HG02852 (cell line): Measurements from ENCODE around the gene SLC45A2.
"Not testable (repeated sequence)": the region's sequence is repeated elsewhere in the genome, so short reads cannot be mapped to it uniquely, and the experiment has no call there.

Source experiments
- ATAC-seq: cut with Tn5 transposase; IDR thresholded peaks from one replicate; pipeline ENCODE4 v1.9.1; 2021; ENCODE audit warnings: mild to moderate bottlenecking, moderate library complexity; ENCODE audit not compliant: unreplicated experiment

The SLC45A2 gene

DNA sequence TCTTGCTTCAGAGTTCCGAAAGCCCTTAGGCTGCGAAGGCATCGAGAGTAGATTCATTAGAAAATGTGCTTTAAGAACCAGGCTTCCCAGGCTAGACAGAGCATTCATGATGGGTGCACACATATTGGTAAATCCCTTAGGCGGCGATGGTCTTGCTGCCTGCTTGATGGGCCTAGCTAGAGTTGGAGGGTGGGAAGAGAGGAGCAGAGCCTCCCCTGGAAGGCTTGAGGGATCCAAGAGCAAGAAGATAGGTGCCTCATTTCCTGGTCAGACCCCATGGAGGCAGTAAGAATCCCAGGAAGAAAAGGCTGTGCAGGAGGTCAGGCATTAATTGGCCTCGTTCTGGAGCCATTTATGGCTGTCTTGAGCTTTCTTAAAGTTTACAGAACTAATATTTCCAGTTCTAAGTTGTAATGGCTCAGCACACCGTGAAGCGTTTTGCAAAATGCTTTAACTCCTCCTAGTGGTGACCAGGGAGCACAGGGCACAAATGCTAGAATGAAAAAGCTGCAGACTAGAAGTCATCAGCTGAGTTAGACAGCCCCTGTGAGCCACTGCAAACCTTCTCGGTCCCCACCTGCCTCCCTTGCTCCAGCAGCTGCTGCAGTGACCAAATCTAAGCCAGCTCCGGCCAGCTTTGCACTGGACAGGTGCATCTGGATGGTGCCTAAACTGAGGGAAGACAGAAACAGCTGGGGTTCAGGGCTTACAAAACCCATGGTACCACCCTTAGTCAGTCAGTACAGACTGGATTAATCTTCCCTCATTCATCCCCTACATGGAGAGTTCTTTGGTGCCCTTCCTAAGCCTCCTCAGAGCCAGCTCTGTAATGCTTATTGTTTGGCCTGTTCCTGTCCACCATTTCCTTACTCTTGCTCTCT lies 14.7 kb downstream of the SLC45A2 start:
- peak; percentile 77 for ATAC-seq

DNA sequence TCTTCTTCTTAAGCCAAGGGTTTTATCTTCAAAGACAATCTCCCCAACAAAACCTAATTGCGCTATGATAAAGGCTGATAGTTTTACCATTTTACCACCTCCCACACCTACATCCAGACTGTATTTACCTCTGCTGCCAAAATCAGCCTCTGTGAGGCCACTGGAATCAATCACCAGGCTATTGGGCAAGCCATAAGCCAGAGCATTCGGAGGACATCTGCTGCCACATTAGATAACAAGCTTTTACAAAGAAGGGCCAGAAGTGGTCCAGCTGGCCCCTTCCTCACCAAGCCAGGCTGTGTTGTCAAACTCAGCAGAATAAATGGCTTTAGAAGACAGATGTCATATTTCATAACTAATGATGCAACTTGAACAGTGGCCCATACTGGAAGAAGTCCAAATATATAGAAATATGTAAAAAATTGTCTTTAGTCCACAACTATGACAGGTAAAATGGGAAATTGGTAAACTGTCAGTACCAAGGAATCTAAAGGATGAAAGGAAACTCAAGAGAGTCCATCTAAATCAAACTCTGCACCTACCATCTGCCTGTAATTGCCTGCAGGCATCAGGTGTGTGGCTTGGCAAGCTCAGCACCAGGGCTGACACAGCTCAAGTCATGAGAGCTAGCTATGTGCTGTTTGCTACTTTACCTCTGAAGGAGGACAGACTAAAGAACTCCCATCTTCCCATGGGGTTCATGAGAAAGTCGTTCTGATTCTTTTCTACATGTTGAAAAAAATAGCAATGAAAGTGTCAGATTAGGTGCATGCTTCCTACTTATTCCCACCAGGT lies 16.1 kb downstream of the SLC45A2 start:
- ATAC-seq: no peak

DNA sequence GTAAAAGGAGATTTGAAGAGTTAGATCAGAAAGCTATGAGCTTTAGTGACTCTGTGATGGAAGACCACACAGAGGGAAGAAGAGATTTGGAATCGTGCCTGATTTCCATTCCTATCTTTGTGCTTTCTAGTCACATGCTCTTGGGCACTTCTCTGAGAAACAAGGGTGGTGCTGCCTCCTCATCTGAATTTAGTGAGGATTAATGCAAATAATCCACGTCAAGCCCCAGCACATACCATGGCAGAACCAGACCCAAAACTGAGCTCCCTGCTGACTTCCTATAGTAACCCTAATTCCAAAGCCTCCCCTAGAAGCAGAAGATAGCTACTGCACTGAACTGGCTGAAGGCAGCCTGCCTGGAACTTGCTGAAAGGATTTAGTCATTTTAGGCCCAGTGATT lies 17.7 kb downstream of the SLC45A2 start:
- ATAC-seq: no peak

DNA sequence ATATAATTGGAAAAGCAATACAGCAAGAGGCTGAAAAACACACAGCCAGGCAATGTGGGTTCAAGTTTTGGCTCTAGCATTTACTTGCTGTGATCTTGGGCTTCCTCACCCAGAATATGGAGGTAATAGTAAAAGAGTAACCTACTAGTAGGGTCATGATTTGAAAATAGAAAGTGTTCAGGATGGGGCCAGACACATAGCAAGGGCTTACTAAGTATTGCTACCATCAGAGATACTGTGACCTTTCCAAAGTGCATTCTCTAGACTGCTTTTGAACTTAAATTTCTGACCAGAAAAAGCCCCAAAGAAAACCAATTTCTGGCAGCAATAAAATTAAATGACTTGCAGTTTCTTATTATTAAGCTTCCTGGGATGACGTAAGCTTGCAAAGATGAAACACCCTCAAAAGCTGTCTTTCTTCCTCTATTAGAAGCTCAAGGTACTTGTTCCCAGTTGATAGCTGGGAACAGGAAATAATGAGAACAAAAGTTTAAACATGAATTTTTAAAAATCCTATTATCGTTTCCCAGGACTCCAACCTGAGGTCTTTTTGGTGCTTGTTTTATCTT lies 20.3 kb downstream of the SLC45A2 start:
- ATAC-seq: no peak

DNA sequence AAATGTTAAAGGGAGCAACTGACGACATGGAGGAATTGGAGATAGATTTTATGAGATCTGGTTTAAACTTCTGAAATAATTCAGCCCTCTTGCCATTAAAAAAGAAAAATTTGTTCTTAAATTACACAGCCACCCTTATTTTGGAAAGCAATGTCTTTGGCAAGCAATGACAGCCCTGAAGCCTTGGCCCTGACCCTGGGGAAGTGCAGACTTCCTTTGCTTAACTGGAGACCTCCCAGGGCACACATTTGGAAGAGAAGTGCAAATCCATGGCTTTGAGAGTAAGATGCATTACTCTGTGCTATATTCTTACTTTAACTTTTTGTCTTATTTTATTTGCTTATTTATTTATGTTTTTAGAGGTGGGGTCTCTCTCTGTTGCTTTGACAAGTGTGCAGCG lies 26.3 kb downstream of the SLC45A2 start:
- no peak for ATAC-seq

DNA sequence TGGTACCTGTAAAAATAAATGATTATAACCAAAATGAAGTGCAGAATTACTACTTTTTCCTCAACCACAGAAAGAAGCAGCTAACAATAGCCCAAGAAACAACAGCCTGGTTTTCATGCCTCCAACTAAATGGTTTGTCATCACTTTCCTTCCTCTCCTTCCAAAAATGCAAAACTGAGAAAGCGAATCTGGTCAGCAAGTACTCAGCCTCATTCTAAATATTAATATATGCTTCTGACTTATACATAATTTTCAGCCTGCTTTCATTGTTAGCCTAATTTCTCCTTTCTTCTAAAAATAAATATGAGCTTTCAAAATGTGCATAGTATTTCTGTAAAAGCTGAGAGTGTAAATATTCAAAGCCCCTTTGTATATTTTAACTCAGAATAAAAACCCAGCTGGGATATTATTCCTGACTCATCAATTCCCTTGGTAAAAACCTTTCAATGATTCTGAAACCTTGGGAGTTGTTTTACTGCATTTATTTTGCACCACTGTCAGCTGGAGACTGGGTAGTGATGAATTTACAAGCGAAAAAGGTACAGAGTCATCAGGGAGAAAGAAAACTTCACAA lies 26.8 kb downstream of the SLC45A2 start:
- ATAC-seq: no peak

DNA sequence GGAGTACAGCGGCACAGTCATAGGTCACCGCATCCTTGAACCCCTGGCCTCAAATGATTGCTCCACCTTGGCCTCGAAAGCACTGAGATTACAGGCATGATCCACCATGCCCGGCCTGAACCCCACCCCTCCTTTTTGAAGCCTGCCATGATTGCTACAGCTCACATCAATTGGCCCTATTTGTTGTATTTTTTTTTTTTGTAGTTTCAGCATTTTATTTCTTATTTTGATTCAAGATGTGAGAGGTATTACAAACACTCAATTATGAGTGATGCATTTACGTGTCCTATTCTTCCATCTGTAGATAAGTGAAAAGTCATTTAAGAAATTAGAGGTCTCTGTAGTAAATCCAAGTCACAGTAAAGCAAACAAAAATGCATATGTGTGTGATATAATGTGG lies 32.3 kb downstream of the SLC45A2 start:
- ATAC-seq: not testable (repeated sequence)

DNA sequence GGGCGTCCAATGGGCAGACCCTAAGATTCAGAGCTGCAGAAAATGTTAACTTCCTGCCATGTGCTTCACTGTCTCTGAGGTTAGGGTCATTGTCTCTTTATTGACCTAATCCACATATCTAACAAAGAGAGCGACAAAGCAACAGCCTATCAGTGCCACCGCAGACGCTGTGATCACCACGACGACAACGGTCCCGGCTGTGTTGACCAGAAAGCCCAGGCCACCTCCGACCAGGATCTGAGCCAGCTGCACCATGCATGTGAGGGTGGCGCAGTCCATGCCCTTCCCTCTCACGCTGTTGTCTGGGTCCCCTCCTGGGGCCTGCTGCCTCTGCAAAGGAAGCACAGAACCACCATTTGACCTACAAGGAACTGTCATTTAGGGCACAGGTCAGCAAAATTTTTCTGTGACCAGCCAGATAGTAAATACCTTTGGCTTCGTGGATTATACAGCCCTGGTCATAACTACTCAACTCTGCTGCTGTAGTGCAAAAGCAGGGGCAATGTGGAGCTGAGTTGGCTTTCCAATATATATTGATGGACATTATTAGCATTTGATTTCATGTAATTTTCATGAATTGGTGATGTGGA lies 39.9 kb downstream of the SLC45A2 start:
- no peak for ATAC-seq

DNA sequence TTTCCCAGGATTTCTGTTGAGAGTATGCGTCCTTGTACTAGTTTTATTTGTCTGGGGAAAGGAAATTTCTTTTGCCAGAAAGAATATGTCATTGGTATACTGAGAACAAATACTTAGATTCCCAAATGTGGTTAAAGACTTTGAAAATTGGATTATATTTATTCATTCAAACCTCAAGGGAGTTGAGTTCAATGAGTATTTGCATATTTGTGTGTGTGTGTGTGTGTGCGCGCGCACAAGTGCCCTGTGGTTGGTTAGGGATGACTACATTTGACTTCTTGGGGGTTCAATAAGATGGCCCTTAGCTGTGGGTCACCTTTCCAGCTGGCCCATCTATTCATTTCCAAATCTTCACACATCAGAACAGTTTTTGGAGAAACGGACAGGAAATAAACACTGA lies 43.4 kb downstream of the SLC45A2 start:
- no peak for ATAC-seq

DNA sequence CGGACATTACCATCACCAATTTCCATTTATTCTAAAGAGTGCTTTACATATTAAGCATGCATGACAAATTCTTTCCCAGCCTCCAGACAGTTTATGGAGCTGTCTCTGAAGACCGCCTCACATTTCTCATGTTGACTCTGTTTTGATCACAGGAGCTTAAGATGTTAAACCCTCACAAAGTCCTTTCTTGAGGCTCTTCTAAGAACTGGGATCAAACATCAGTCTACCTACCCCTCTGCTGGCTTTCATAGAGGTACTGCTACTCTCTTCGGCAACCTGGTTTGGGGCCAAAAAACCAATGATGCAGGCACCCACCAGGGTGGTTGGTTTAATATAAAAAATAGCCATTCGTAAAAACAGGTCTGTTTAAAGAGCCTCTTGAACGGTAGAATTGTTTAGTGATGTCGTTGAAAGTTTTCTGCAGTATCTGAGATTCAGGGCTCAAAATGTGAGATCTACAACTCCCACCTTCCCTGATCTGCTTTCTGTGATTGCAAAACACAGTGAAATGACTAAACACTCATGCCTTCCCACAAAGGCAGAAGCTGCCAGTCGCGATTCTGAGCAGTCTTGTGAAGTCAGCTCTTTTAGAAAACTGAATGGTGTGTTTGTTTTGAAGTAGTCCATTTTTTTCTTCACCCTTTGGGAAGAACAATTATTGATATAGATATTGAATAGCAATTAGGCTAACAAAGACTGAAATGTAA lies 44.8 kb downstream of the SLC45A2 start:
- ATAC-seq: no peak

DNA sequence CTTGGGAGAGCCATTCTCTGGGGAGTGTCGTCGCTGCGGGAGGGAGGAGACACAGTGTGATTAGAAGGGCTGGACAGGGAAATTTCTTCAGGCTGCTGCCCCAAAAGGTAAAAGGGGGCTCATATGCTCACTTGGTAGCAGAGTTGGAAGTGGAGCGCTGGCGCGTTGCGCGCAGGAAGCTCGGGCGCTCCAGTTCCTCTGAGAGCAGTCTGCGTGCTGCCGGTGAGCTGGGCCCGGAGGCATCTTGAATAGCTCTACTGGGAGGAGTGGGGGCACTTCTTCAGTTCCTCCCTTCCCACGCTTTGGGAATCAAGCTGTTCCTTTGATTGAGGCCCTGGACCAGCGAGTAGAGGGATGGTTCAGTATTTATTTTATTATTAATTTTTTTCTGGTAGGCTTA lies 45.6 kb downstream of the SLC45A2 start:
- no peak for ATAC-seq

DNA sequence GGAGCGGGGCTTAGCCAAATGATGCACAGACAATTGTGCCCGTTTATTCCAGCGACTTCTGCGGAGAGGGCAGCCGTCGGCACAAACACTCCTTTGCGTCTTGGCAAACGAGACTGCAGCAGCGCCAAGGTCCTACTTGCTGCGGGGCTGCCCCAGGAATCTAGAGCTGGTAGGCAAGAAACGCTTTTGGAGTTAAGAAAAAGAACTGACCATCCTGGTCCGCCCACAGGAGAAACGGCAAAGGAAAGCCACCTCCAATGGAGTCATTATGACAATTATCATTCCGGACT lies 46.0 kb downstream of the SLC45A2 start:
- no peak for ATAC-seq

DNA sequence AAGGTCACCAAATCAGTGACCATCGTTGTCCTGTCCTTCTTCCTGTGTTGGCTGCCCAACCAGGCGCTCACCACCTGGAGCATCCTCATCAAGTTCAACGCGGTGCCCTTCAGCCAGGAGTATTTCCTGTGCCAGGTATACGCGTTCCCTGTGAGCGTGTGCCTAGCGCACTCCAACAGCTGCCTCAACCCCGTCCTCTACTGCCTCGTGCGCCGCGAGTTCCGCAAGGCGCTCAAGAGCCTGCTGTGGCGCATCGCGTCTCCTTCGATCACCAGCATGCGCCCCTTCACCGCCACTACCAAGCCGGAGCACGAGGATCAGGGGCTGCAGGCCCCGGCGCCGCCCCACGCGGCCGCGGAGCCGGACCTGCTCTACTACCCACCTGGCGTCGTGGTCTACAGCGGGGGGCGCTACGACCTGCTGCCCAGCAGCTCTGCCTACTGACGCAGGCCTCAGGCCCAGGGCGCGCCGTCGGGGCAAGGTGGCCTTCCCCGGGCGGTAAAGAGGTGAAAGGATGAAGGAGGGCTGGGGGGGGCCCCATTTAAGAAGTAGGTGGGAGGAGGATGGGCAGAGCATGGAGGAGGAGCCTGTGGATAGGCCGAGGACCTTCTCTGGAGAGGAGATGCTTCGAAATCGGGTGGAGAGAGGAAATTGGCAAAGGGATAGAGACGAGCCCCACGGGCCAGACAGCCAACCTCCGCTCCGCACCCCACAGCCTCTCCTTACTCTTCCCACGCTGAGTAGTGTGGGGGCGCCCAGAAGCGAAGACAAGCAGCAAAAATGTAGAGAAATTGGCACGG lies 46.6 kb downstream of the SLC45A2 start:
- no peak for ATAC-seq

DNA sequence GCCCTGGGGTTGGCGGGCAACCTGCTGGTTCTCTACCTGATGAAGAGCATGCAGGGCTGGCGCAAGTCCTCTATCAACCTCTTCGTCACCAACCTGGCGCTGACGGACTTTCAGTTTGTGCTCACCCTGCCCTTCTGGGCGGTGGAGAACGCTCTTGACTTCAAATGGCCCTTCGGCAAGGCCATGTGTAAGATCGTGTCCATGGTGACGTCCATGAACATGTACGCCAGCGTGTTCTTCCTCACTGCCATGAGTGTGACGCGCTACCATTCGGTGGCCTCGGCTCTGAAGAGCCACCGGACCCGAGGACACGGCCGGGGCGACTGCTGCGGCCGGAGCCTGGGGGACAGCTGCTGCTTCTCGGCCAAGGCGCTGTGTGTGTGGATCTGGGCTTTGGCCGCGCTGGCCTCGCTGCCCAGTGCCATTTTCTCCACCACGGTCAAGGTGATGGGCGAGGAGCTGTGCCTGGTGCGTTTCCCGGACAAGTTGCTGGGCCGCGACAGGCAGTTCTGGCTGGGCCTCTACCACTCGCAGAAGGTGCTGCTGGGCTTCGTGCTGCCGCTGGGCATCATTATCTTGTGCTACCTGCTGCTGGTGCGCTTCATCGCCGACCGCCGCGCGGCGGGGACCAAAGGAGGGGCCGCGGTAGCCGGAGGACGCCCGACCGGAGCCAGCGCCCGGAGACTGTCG lies 47.3 kb downstream of the SLC45A2 start:
- ATAC-seq: no peak

DNA sequence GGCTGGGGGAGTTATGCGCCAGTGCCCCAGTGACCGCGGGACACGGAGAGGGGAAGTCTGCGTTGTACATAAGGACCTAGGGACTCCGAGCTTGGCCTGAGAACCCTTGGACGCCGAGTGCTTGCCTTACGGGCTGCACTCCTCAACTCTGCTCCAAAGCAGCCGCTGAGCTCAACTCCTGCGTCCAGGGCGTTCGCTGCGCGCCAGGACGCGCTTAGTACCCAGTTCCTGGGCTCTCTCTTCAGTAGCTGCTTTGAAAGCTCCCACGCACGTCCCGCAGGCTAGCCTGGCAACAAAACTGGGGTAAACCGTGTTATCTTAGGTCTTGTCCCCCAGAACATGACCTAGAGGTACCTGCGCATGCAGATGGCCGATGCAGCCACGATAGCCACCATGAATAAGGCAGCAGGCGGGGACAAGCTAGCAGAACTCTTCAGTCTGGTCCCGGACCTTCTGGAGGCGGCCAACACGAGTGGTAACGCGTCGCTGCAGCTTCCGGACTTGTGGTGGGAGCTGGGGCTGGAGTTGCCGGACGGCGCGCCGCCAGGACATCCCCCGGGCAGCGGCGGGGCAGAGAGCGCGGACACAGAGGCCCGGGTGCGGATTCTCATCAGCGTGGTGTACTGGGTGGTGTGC lies 48.0 kb downstream of the SLC45A2 start, which contains the start of gene RXFP3:
Gene RXFP3, plus strand, starts transcription at position 6 of the 636 bp plus-strand sequence. Its CDS starts 355 bp downstream, at position 361.
- no peak for ATAC-seq

DNA sequence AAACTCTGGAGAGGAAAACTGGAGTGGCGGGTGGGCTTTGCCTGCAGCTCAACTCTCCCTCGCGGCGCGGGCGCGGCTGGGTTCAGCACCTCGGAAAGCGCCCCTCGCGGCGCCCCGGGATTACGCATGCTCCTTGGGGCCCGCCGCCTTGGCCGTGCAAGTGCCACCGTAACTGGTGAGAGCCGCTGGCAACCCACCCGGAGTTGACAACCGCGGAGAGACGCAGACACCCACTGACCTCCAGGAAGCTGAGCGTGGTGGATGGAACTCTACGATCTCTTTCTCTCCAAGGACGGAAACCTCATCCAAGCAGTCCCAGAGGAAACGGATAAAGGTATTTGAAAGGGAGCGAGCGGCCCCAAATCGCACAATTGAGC lies 48.5 kb downstream of the SLC45A2 start:
- ATAC-seq: peak; percentile 31

DNA sequence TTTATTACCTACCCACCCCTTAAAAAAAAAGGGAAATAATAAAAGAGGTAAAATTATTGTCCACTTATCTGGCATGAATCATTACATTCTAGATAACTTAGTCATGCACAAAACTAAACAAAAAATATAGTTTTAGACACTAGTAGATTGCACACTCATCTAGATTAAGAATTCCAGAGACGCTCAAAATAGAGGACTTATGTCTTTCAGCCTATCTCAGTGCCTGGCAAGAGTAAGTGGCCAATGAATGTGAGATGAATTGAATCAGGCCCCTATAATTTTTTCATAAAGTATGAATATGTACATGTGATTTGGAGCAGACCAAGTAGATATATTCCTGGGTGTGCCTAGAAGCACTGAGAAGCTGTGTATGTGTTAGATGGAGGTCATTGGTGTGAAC lies 50.3 kb downstream of the SLC45A2 start:
- peak; percentile 29 for ATAC-seq

DNA sequence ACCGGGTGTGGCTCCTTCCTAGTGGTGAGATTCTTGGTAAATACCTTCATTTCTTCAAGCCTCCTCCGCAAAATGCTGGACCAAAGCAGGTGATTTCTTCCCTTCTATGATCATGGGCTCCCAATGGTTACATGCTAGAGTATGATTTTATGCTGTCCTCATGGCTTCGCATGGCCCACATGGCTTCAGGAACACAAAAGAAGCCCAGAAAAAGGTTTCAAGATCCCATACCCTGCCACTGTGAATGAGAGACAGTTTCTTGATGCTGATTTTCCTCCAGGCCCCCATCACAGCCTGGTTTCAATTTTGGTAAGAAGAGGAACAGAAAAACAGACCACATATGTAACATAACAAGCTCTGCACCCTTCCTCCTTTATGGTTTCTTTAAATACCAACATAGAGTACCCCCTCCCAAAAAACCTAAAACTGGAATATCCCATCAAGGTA lies 50.7 kb downstream of the SLC45A2 start:
- ATAC-seq: peak; percentile 86

DNA sequence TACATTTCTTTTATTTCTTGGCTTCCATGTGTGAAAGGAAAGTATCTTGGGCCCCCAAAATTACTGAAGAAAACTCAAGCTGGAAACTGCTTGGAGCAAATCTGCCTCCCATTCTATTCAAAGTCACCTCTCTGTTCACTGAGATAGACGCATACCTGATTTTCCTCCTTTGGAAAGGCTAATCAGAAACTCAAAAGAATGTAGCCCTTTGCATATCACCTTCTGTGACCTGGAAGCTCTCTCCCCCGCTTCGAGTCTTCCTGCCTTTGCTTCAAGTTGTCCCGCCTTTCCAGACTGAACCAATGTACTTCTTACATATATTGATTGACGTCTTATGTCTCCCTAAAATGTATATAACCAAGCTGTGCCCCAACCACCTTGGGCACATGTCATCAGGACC lies 53.4 kb downstream of the SLC45A2 start:
- ATAC-seq: no peak
